HG03354 (cell line): ENCODE measurements around the gene NDUFB7.
"Not testable (repeated sequence)": the region's sequence is repeated elsewhere in the genome, so short reads cannot be mapped to it uniquely, and the experiment has no call there.

Source experiments
- ATAC-seq: cut with Tn5 transposase; IDR thresholded peaks from one replicate; pipeline ENCODE4 v1.9.1; 2021; ENCODE audit warnings: mild to moderate bottlenecking; ENCODE audit not compliant: unreplicated experiment, poor library complexity, severe bottlenecking

Gene NDUFB7

GRCh38 chr19:14576363-14576762 is 4.5 kb upstream of the NDUFB7 start:
- no peak for ATAC-seq

- no peak for ATAC-seq
Measured at GRCh38 chr19:14575428-14575980, 3.6 kb upstream of the NDUFB7 start.

- ATAC-seq = no peak
Measured at GRCh38 chr19:14570864-14571527, 870 bp downstream of the NDUFB7 start.

GRCh38 chr19:14567079-14567478 is 4.8 kb downstream of the NDUFB7 start:
- no peak for ATAC-seq

GRCh38 chr19:14566712-14567077 is 5.2 kb downstream of the NDUFB7 start:
- no peak for ATAC-seq

GRCh38 chr19:14565765-14566711 is 5.8 kb downstream of the NDUFB7 start:
- no peak for ATAC-seq

- no peak for ATAC-seq
Measured at GRCh38 chr19:14565298-14565679, 6.6 kb downstream of the NDUFB7 start.

- ATAC-seq = not testable (repeated sequence)
Measured at GRCh38 chr19:14564652-14565297, 7.1 kb downstream of the NDUFB7 start.

- no peak for ATAC-seq
Measured at GRCh38 chr19:14563989-14564651, 7.7 kb downstream of the NDUFB7 start.

GRCh38 chr19:14563590-14563926 is 8.3 kb downstream of the NDUFB7 start:
- no peak for ATAC-seq

GRCh38 chr19:14562660-14563589 is 8.9 kb downstream of the NDUFB7 start:
- no peak for ATAC-seq

- ATAC-seq = no peak
Measured at GRCh38 chr19:14561847-14562351, 10.0 kb downstream of the NDUFB7 start.

- ATAC-seq = no peak
Measured at GRCh38 chr19:14561249-14561648, 10.6 kb downstream of the NDUFB7 start.

- no peak for ATAC-seq
Measured at GRCh38 chr19:14560776-14561108, 11.1 kb downstream of the NDUFB7 start.

- no peak for ATAC-seq
Measured at GRCh38 chr19:14559916-14560775, 11.7 kb downstream of the NDUFB7 start.

GRCh38 chr19:14558370-14559066 is 13.3 kb downstream of the NDUFB7 start:
- ATAC-seq = no peak

GRCh38 chr19:14556662-14557188 is 15.1 kb downstream of the NDUFB7 start:
- ATAC-seq = no peak
